ENCODE results near the gene FXYD5. TPM values are rescaled to one million over a fixed set of nuclear protein-coding genes. Genes with fewer than 3 reads are reported as not detected.

Gene FXYD5
- total and polyA plus RNA-seq, 4 donors, result 2.2 to 22.0 (median 7.3) TPM

GRCh38 chr19:35135389-35135909 is 19.1 kb upstream of the FXYD5 start (continued):
- no peak for TF ChIP-seq MAX (IDR thresholded peaks at IDR 0.05)
- TF ChIP-seq HNF4G (IDR thresholded peaks at IDR 0.05), result no peak
- peak in 1 of 2 donors; percentile 66 for TF ChIP-seq GABPA (IDR thresholded peaks at IDR 0.05 in 1 of 2, conservative IDR thresholded peaks at IDR 0.05 in 1 of 2)

- 75% methylated on average over 11 of the region's 11 CpGs for WGBS
- Histone ChIP-seq H3K36me3 (ENCODE audit: control insufficient read depth in 4 of 4, insufficient read depth in 3 of 4, low read depth in 1 of 4, low read length in 3 of 4) (no peaks in the 10 kb centered on the region), H3K4me3 (ENCODE audit: low read depth in 1 of 3, low read length in 3 of 3) (no peak overlapping the region), H3K9me3 (ENCODE audit: control insufficient read depth in 4 of 4, low read length in 3 of 4) (no peaks in the 10 kb centered on the region), H3K27me3 (ENCODE audit: control insufficient read depth in 4 of 4, insufficient read depth in 4 of 4, low read length in 3 of 4) (no peaks in the 10 kb centered on the region), H3K27ac (ENCODE audit: low read depth in 1 of 2, low read length in 2 of 2) (peak overlapping the region; percentile 97 to 99), H3K4me1 (ENCODE audit: control insufficient read depth in 4 of 4, insufficient read depth in 4 of 4, low read length in 3 of 4) (peaks cover 18 to 46% (median 34%) of the 10 kb centered on the region in 4 donors), H3K9ac (ENCODE audit: low read depth in 1 of 2, low read length in 2 of 2) (peak overlapping the region in 1 of 2 donors; percentile 32)
- no peak for TF ChIP-seq SP1 (IDR thresholded peaks at IDR 0.05)
- TF ChIP-seq, protein P1, sequence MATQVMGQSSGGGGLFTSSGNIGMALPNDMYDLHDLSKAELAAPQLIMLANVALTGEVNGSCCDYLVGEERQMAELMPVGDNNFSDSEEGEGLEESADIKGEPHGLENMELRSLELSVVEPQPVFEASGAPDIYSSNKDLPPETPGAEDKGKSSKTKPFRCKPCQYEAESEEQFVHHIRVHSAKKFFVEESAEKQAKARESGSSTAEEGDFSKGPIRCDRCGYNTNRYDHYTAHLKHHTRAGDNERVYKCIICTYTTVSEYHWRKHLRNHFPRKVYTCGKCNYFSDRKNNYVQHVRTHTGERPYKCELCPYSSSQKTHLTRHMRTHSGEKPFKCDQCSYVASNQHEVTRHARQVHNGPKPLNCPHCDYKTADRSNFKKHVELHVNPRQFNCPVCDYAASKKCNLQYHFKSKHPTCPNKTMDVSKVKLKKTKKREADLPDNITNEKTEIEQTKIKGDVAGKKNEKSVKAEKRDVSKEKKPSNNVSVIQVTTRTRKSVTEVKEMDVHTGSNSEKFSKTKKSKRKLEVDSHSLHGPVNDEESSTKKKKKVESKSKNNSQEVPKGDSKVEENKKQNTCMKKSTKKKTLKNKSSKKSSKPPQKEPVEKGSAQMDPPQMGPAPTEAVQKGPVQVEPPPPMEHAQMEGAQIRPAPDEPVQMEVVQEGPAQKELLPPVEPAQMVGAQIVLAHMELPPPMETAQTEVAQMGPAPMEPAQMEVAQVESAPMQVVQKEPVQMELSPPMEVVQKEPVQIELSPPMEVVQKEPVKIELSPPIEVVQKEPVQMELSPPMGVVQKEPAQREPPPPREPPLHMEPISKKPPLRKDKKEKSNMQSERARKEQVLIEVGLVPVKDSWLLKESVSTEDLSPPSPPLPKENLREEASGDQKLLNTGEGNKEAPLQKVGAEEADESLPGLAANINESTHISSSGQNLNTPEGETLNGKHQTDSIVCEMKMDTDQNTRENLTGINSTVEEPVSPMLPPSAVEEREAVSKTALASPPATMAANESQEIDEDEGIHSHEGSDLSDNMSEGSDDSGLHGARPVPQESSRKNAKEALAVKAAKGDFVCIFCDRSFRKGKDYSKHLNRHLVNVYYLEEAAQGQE (IDR thresholded peaks at IDR 0.05), result no peak
- TF ChIP-seq EGR1 (IDR thresholded peaks at IDR 0.05; ENCODE audit: low read depth in 2 of 2), result no peak
- no peak for TF ChIP-seq GABPA (IDR thresholded peaks at IDR 0.05 in 1 of 2, conservative IDR thresholded peaks at IDR 0.05 in 1 of 2)
- TF ChIP-seq ATF3 (IDR thresholded peaks at IDR 0.05), result no peak
- TF ChIP-seq MAX (IDR thresholded peaks at IDR 0.05), result no peak
- TF ChIP-seq HNF4G (IDR thresholded peaks at IDR 0.05), result no peak
- no peak for DNase-seq (ENCODE audit: low spot score)
Measured at GRCh38 chr19:35136231-35136630, 18.3 kb upstream of the FXYD5 start.

DNA sequence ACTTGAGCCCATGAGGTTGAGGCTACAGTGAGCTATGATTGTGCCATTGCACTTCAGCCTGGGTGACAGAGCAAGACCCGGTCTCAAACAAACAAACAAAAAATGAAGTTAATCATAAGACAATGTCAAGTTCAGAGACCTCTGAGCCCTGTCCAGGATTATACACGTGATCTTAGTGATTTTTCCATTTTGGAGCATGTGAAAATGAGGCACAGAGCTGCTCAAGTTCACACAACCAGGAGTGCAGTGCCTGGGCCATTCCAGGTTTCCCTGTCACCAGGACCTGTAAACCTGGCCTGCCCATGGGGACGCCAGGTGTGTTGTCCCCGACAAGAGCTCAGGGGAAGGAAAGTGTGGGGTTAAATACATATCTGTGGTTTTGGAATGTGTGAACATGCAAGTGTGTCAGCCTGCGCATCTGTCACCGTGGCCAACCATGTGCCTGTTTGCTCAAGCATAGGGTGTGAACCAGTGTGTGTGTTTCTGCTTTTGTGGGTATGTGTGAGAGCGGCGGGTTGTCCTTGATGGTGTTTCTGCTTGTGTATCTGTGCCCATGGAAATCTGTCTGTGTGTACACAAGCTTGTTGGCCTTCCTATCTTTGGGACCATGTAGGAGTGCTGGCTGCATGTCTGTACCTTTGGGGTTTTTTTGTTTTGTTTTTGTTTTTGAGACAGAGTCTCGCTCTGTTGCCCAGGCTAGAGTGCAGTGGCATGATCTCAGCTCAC is 17.4 kb upstream of the FXYD5 start:
- H3K4me1 ChIP-seq (ENCODE audit: control insufficient read depth in 4 of 4, insufficient read depth in 4 of 4, low read length in 3 of 4), result peaks cover 18 to 50% (median 37%) of the 10 kb centered on the region in 4 donors
- peak overlapping the region in 2 of 3 donors; percentile 35 to 51 for H3K4me3 ChIP-seq (ENCODE audit: low read depth in 1 of 3, low read length in 3 of 3)
- peak overlapping the region; percentile 97 to 99 for H3K27ac ChIP-seq (ENCODE audit: low read depth in 1 of 2, low read length in 2 of 2)
- peak overlapping the region; percentile 49 to 76 for H3K9ac ChIP-seq (ENCODE audit: low read depth in 1 of 2, low read length in 2 of 2)
- no peak for DNase-seq (ENCODE audit: low spot score)
- WGBS, result 20% methylated on average over 9 of the region's 9 CpGs
- no peaks in the 10 kb centered on the region for H3K9me3 ChIP-seq (ENCODE audit: control insufficient read depth in 4 of 4, low read length in 3 of 4)
- H3K27me3 ChIP-seq (ENCODE audit: control insufficient read depth in 4 of 4, insufficient read depth in 4 of 4, low read length in 3 of 4), result no peaks in the 10 kb centered on the region
- H3K36me3 ChIP-seq (ENCODE audit: control insufficient read depth in 4 of 4, insufficient read depth in 3 of 4, low read depth in 1 of 4, low read length in 3 of 4), result no peaks in the 10 kb centered on the region
- TF ChIP-seq EGR1 (IDR thresholded peaks at IDR 0.05; ENCODE audit: low read depth in 2 of 2) (peak in 1 of 2 donors; percentile 91), RXRA (IDR thresholded peaks at IDR 0.05) (peak; percentile 96 to 99), FOXA1 (IDR thresholded peaks at IDR 0.05) (peak; percentile 88), HNF4A (conservative IDR thresholded peaks at IDR 0.05) (peak; percentile 88 to 90), ATF3 (IDR thresholded peaks at IDR 0.05) (peak; percentile 78), TAF1 (conservative IDR thresholded peaks at IDR 0.05) (peak; percentile 75), HNF4G (IDR thresholded peaks at IDR 0.05) (no peak), NR2F2 (IDR thresholded peaks at IDR 0.05) (peak; percentile 74), FOXA2 (IDR thresholded peaks at IDR 0.05) (peak; percentile 94), ZBTB33 (IDR thresholded peaks at IDR 0.05) (peak; percentile 90), GABPA (IDR thresholded peaks at IDR 0.05 in 1 of 2, conservative IDR thresholded peaks at IDR 0.05 in 1 of 2) (peak in 1 of 2 donors; percentile 41), RAD21 (IDR thresholded peaks at IDR 0.05) (peak in 1 of 2 donors; percentile 36)
- TF ChIP-seq, protein P2, sequence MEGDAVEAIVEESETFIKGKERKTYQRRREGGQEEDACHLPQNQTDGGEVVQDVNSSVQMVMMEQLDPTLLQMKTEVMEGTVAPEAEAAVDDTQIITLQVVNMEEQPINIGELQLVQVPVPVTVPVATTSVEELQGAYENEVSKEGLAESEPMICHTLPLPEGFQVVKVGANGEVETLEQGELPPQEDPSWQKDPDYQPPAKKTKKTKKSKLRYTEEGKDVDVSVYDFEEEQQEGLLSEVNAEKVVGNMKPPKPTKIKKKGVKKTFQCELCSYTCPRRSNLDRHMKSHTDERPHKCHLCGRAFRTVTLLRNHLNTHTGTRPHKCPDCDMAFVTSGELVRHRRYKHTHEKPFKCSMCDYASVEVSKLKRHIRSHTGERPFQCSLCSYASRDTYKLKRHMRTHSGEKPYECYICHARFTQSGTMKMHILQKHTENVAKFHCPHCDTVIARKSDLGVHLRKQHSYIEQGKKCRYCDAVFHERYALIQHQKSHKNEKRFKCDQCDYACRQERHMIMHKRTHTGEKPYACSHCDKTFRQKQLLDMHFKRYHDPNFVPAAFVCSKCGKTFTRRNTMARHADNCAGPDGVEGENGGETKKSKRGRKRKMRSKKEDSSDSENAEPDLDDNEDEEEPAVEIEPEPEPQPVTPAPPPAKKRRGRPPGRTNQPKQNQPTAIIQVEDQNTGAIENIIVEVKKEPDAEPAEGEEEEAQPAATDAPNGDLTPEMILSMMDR (IDR thresholded peaks at IDR 0.05; ENCODE audit: low read depth, low read length, missing input control), result no peak

All from liver (tissue), 9 donors.